Activated CD4-positive, alpha-beta T cell treated with anti-CD3 and anti-CD28 coated beads for 24 hours (primary cell): ENCODE data around the gene MB.

Experiments used
- DNase-seq, 2 donors: peaks; one replicate each; pipeline ENCODE4 v3.0.0-alpha.2; 2020; ENCODE audit warnings: low read depth in 2 of 2

Gene MB

DNA sequence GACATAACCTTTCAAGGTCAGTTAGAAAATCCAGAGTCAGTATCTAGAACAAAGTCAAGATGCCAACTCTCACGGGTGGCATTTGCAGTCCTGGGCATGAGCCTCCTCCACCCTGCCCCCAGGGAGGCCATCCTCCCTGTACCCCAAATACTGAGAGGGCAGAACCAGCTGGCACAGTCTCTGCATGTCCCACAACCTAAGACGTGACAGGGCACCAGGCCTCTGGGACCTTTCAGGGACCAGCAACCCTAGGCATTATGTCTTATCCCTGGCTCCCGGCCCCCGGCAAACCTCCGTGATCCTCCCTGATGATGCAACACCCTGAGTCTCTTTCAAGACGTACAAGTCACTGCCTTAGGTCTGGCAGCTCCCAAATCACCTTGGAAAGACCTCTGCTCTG is 2.0 kb downstream of the MB start:
- DNase-seq: no peak

DNA sequence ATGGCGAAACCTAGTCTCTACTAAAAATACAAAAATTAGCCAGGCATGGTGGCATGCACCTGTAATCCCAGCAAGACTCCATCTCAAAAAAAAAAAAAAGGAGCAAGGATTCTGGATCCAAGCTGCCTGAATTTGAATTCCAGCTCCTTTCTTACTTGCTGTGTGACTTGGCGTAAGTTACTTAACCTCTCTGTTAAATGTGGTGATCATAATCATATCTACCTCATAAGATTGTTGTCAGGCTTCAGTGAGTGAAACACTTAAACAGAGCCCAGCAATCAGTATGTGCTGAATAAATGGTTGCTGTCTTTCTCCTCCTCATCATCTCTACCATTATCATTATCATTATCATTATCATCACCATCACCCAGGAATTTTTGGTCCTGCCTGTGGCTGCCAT is 2.7 kb downstream of the MB start:
- no peak for DNase-seq

DNA sequence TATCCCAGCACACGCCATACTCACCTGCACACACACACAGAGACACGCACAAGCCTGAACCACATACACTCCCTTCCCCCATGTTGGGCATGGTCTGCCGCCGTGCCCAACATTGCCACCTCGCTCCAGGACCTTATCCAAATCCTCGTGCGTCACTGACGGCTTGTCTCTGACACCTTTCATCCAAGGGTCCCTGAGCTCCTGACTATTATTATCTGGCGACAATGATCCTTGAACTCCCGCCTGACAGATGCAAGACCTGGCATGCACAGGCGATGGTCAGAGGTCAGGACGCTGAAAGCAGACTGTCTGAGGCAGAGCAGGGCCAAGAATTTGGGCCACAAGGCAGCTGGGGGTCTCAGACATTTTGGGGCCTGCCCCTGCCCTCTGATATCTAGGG is 4.2 kb downstream of the MB start:
- no peak for DNase-seq

DNA sequence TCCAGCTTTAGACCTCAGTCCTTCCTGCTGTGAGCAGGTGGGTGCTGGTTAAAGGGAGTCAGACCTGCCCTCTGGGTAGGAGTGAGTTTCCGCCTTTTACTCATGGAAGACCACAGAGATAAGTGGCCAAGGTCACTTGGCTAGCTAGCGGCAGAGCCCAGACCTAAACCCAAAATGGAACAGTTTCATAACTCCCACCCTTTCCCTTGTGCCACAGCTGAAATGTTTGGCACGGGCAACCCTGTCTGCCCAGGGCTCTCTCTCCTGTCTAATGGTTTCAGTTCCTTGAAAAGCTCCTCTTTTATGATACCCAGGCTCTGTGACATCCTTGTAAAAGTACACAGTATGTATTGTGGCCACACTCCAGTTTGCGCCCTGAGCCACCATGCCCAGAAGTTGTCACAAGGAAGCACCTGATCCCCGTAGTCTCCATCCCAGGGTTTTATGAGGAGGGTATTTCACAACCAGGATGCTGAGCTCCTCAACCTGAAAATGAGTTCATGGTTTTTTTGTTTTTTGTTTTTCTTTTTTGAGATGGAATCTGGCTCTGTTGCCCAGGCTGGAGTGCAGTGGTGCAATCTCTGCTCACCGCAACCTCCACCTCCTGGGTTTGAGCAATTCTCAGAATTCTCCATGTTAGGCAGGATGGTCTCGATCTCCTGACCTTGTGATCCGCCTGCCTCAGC is 5.1 kb downstream of the MB start:
- DNase-seq: no peak

DNA sequence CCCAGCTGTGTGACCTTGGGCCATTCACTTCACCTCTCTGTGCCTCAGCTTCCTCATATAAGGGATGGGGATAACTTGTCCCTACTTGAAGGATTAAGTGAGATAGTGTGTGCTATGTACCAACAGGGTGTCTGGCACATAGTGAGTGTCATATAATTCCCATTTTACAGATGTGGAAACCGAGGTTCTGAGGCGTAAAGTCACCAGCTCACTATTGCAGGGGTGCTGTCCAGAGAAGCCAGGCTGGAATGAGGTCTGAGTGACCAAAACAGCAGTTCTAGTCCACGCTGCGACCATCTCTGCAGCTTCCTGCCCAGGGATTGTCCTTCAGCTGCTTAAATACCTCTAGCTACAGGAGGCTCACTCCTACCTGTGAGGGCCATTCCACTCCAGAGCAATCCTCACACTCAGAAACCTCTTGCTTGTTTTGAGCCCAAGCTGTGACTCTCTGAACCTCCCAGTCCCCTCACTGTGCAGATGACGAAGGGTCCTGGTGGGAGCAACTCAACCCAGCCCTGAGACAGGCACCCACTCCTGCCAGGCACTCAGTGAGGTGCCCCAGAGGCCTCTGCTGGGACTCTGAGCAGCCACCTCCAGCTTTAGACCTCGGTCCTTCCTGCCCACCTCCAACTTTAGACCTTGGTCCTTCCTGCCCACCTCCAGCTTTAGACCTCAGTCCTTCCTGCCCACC is 5.8 kb downstream of the MB start:
- no peak for DNase-seq

DNA sequence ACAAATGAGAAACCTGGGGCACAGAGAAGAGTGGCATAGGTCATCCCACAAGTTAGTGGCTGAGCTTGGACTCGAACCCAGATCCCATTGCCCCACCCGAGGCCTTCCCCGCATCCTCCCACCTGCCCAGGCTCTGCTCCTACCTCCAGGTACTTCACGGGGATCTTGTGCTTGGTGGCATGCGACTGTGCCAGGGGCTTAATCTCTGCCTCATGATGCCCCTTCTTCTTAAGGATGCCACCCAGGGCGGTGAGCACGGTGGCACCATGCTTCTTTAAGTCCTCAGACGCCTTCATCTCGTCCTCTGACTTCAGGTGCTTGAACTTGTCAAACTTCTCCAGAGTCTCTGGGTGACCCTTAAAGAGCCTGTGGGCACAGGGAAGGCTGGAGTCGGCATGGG is 6.4 kb downstream of the MB start:
- DNase-seq: no peak

DNA sequence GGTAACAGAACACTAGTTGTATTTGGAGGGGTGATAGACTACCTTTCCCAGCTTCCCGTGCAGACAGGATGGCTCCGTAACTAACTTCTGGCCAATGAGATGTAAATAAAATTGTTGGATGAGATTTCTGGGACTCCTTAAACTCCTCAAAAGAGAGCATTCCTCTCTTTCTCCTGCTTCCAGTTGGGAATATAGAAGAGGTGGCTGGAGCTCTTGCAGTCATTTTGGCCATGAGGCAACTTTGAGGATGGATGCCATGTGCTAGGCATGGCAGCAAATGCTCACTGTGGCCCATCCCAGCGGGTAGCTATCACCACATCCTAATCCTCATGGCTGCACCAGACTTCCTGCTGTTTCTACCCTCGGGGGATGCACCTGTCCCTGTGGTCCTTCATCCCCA is 7.4 kb downstream of the MB start:
- DNase-seq: no peak

DNA sequence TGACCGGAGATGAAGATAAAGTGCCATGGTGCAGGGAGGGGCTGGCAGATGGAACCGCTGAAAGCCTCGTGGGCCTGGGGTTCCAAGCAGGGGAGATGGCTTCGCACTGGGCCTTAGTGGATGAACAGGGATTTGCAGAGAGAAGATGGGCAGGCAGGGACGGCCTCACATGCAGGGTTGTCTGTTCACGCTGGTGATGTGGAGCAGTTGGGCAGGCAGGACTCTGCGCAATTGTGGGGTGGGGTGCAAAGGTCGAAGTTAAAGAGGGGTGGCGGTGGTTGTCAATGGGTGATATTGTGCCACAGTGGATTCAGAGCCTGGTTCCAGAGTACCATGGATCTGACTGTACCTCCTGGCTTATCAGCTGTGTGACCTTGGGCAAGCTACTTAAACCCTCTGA is 7.9 kb downstream of the MB start:
- DNase-seq: no peak

DNA sequence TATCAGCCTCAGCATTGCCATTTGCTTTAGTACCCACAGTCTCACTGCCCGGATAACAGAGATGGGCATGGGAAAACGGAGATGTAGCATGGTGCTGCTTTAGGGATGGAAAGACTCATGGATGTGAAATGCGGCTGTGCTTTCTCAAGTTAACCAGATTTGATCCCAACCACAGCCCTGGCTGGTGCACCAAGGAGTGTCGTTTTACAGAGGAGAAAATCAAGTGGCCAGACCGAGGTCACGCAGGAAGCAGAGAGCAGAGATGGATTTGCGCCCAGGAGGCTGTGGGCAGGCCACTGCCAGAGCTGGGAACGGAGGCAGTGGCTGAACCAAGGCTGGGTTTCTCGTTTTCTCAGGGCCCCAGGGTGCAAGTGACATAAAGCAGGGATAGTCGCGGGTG is 9.0 kb downstream of the MB start:
- no peak for DNase-seq

DNA sequence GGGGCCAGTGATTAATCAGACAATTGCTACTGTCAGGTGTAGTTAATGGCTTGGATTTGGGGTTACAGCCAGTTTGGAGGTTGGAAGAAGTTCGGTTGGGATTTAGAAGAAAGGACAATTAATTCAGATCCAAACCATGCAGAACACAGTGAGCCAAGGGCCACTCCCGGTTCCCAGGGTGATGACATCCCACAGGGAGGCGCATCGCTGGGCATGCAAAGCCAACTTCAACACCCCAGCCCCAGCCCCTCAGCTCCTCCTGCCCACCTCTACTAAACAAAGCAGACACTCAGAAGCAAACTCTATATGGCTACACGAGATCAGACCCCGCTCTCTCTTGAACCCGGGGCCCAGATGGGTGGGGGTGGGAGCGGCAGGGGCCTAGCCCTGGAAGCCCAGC is 10.2 kb downstream of the MB start:
- DNase-seq: no peak

DNA sequence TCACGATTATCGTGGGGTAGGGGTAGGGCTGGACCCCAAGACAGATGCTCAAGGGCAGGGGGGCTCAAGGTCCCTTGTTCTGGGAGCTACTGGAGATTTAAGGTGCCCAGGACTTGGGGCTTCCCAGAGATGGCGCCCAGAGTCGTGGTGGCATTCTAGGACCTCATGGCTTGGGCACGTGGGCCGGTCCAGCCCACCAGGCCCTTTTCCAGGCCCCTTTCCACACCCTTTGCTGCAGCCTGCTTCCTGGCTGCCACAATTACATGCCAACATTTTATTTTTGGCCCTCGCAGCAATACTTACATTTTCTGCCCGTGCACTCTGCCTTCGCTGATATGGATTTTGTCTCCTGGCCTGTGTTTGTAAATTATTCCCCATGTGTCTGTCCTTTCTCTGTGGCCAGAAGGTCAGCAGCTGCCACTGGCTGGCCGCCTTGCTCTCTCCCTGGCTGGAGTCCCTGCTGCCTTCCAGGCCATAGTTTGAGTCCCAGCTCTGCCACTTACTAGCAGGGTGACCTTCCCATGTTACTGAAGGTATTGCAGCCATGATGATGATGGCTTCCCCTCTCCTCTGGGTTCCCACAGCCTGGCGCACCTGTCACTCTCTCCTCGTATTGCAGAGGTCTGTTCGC is 11.2 kb downstream of the MB start:
- no peak for DNase-seq

DNA sequence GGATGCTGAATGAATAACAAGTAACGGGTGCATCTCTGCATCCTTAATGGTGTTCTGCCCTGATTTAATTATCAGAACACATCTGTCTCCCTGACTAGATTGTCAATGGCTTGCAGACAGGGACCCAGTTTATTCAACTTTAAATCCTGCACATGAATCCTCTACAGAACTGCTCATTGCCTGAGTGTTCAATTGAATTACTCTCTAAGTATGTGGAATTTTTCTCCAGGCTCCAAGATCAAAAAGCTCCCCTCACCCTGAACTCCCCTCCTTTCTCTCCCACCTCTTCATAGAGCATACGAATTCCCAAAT is 11.8 kb downstream of the MB start:
- no peak for DNase-seq

DNA sequence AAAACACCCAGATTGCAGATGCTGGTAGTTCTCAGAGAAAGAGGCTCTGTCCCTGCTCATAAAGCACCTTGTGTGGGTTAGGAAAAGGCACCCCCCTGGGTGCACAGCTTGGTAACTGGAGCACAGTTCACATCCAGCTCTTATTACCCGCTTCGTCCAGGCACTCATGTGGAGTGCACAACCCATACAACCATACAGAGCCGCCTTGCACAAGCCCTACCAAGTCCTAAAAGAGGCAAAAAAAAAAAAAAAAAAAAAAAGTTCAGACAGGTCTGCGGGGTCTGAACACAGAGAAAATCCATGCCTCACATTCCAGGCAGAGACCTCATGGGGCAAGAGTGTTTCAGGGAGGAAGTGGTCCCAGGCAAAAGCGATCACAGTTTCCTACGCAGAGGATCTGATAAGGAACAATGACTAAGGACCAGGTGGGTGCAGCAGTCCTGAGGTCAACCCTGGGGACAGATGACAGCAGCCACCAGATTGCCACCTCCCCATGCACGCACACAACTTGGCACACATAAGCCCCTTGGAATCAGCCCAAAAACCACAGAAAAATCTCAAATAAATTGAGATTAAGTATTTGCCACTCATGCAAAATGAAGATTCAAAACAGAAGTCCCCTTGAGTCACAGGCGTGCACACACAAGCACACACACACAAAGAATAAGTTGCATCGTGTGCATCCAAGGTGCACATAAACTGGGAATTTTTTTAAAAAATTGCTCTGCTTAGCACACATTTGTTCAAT is 12.3 kb downstream of the MB start:
- DNase-seq: no peak

DNA sequence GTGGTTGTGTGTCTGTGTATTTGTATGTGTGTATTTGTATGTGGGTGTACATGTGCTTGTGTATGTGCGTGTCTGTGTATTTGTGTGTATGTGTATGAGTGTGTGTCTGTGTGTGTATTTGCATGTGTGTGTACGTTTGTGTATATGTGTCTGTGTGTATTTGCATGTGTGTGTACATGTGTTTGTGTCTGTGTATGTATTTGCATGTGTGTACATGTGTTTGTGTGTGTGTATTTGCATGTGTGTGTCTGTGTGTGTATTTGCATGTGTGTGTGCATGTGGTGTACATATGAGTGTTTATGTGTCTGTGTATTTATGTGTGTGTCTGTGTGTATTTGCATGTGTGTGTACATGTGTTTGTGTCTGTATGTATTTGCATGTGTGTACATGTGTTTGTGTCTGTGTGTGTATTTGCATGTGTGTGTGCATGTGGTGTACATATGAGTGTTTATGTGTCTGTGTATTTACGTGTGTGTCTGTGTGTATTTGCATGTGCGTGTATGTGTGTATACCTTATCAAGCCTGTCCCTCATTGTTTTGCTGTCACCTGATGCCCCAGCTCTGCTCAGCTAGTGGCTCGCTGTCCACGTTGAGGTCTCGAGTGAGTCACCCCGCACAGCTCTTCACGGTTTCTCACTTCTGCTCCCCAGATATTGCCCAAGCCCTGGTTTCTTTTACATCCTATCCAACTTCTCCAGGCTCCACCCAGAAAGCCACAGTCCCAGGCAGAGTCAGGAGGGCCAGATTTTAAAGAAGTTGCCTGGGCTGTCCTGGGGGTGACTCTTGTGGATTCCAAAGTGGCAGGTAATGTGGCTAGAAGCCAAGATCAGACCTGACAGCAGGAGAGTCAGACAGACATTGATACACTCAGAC is 15.2 kb downstream of the MB start:
- no peak for DNase-seq

DNA sequence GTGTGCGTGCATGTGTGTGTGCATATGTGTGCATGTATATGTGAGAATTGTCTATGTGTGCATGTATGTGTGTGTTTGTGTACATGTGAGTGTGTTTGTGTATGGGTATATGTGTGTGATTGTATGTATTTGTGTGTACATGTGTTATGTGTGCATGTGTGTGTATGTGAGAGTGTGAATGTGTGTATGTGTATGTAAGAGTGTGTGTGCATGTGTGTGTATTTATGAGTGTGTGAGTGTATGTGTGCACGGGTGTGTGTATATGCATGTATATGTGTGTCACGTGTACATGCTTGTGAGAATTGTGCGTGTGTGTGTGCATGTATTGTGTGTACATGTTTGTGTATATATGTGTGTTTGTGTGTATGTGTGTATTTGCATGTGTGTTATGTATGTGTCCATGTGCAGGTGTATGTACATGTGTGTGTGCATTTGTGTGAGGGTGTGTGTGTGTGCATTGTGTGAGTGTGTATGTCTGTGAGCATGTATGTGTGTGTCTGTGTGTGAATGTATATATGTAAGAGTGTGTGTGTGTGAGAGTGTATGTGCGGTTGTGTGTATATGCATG is 16.0 kb downstream of the MB start:
- DNase-seq: no peak

DNA sequence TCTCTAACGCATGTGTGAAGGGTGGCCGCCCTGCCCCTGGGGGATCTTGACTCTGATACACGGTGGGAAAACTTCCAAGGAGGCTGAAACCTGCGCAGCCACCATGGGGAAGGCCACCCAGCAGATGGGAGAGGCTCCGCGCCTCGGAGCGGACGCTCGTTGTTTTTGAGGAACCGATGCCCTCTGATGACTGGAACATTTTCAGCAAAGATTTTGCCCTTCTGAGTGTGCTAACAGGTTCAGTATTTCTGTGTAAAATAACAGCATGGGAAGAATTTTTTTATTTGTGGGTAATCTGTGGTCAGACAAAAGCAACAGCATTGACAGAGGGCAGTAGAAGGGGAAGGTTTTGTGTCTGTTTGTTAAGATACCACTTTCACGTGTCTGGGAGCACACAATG is 16.7 kb downstream of the MB start:
- no peak for DNase-seq

DNA sequence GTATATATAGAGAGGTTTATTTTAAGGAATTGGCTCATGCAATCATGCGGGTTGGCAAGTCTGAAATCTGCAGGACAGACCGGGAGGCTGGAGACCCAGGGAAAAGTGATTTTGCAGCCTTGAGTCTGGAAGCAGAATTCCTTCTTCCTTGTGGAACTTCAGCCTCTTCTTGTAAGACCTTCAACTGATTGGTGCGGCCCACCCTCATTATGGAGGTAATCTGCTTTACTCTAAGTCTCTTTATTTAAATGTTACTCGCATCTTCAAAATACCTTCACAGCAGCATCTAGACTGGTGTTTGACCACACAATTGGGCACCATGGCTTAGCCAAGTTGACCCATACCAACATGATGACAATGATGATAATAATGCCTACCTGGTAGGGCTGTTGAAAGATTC is 17.8 kb downstream of the MB start:
- no peak for DNase-seq

DNA sequence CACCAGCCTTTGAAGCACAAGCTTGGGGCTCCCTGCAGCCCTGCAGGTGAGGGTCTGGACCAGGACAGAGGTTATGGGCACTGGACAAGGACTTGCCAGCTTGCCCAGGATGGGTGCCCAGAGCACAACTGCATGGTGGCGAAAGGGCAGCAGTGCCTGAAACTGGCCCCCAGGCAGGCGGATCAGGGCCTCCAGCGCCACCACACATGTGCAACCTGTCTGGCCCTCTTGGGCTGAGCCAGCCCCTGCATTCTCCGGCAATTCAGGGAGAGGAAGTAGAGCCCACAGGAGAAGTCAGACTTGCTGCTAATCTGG is 18.8 kb downstream of the MB start:
- DNase-seq: no peak

DNA sequence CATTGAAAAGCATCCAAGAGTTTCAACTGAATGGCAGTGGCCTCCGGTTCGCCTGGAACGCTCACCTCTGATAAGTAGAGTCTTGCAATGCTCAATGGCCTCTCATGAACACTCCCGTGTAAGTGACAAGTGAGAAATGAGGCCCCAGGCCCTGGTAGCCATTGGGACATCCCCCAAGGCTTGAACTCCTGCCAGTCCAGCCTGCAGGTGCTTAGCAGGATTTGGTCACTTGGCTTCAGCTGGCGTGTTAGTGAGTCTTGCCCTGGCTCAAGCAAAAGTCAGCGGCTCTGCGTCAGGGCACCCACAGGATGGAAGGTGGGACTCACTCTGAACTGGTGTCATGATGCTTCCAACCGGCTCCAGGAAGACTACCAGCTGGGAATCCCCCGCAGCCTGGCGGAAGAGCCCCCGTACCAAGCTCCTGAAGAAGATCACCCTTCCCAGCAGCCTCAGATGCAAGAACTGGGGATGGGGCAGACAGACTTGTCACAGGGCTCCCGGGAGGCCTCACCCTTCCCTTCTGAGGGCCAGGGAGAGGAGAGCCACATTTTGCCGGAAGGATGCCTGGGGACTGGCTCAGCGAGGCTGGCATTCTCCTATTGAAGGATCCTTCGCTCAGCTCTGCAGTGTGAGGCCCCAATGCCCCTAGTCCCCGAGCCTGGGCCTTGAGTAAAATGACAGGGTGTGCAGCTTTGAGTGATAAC is 19.3 kb downstream of the MB start:
- no peak for DNase-seq

DNA sequence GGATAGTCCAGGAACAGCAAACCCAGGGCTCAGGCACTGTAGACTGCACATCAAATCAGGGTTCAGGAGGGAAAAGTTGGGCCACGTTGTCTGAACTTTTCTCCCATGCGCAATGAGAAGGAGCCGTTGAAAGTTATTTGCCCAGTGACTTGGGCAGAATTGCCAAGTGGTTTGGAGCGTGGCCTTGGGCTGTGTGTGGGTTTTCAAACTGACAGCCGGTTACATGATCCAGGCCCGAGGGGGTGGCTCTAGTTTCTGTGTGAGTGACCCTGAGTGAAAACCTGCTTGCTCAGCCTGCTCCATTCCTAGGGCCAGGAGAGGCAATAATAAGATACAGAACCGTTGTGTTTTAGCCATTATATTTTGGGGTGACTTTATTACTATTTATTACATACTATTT is 20.3 kb downstream of the MB start:
- DNase-seq: no peak

DNA sequence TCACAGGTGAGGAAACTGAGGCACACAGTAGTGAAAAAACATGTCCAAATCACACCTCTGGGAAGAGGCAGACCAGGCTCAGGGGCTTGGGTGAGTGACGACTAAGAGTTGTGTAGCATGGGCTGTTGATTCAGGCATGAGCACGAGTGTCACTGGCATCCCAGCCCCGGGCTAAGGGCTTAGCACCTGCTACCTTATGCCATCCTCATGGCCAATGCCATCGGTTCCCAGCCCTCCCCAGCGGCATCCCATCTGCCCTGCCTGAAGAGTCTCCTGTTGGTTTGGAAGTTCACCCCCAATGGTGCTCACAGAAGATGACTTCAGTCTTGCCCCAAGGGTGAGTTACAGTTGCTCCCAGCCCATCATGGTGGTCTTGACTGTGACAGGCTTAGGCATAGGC is 22.4 kb downstream of the MB start:
- DNase-seq: no peak
